T-helper 1 cell treated with Interleukin-12 subunit alpha and Interleukin-12 subunit beta and Interleukin-4 antibody, amounts not matched to agents 30 μg/mL and 1 μg/mL, for 36 hours (primary cell): ENCODE results near the gene VAT1L.
"Not testable (repeated sequence)": the region's sequence is repeated elsewhere in the genome, so short reads cannot be mapped to it uniquely, and the experiment has no call there.

Experiments
- H3K27ac Mint-ChIP-seq: one replicate; pipeline ENCODE4 v1.8.0; 2021; ENCODE audit warnings: mild to moderate bottlenecking, mixed read lengths
- H3K27me3 Mint-ChIP-seq: one replicate; pipeline ENCODE4 v1.8.0; 2021; ENCODE audit warnings: low read depth, mixed read lengths
- H3K36me3 Mint-ChIP-seq: one replicate; pipeline ENCODE4 v1.8.0; 2021; ENCODE audit warnings: low read depth, mixed read lengths
- H3K4me1 Mint-ChIP-seq: one replicate; pipeline ENCODE4 v1.8.0; 2021; ENCODE audit warnings: low read depth, mixed read lengths
- H3K4me3 Mint-ChIP-seq: one replicate; pipeline ENCODE4 v1.8.0; 2021; ENCODE audit warnings: mild to moderate bottlenecking, moderate library complexity, mixed read lengths
- H3K9me3 Mint-ChIP-seq: one replicate; pipeline ENCODE4 v1.8.0; 2021; ENCODE audit warnings: mixed read lengths

VAT1L gene

DNA sequence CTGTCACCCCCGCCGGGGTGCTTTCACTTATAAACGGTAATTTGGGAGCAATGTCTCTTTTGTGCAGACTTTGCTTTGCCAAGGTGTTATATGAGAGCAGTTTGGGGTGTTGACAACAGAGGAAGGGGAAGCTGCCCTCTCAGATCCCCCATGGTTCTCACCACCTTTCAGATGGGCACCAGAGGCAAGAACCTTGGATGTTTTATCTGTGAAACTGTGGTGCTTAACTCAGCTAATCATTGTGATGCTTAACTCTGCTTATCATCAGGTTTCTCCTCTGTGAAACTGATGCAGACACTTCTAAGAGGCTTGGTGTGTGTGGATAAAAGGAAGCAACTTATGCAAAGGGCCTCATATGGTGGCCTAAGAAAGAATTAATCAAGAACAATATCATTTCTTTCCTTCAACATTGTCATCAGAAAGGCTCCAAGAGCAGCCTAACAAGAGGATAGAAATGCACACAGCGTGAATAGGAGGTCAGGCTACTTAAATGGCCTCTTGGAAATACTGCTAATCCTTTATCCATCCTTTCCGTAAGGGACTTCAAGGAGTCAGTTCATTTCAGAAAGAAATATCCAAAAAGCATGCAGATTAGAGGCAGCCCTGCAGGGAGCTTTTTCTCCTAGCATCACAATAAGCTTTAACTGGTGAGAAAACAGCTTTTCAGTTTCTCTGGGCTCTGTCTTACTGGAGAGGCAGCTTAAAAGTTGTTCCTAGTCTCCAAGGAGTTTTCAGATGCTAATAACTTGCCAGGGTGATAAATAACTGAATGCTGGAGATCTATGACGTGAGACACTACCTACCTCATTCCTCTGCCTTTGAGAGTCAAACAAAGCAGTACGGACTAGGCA is 178.9 kb downstream of the VAT1L start:
- Mint-ChIP-seq H3K9me3 (no peaks in the 10 kb centered on the region), H3K27ac (no peak overlapping the region), H3K27me3 (peaks cover 7% of the 10 kb centered on the region), H3K36me3 (no peaks in the 10 kb centered on the region), H3K4me3 (no peak overlapping the region), H3K4me1 (no peaks in the 10 kb centered on the region)

GRCh38 chr16:77969861-77970260 is 181.5 kb downstream of the VAT1L start:
- Mint-ChIP-seq H3K36me3 (no peaks in the 10 kb centered on the region), H3K9me3 (no peaks in the 10 kb centered on the region), H3K27me3 (peaks cover 6% of the 10 kb centered on the region), H3K27ac (no peak overlapping the region), H3K4me3 (no peak overlapping the region), H3K4me1 (no peaks in the 10 kb centered on the region)

GRCh38 chr16:77970371-77970770 is 182.0 kb downstream of the VAT1L start:
- Mint-ChIP-seq H3K9me3 (no peaks in the 10 kb centered on the region), H3K4me3 (no peak overlapping the region), H3K36me3 (no peaks in the 10 kb centered on the region), H3K27me3 (peaks cover 3% of the 10 kb centered on the region), H3K4me1 (no peaks in the 10 kb centered on the region), H3K27ac (no peak overlapping the region)

DNA sequence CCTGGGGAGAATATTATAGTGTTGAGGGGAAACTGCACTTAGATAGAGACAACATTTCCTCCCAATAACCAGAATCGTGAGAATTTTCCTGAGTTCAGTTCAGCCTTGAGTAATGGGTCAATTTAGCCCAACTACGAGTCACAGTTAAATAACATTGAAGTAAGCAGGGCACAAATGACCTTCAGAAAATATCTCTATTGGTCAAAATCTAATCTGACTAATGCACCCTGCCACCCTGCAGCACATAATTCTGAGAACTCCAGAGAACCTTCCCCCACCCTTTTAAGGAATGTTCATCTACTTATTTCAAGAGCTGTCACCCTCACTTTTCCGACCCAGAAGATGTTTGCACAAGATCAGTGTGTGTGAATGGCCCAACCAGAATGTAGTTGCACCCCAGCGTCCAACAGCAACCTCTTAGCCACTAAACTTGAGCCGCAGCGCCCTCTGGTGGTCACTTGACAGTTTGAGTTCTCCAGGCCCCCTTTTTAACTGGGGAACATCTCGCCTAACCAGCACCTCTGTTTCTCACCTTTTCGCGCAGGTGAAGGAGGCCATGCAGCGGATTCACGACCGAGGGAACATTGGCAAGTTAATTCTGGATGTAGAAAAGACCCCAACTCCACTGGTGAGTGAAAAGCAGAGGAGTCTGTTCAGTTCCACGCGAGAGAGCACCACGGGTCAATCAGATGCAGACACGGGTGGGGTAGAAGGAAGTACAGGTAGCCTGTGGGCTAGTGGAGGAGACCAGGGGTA is 183.1 kb downstream of the VAT1L start:
- Mint-ChIP-seq H3K4me1 (no peaks in the 10 kb centered on the region), H3K9me3 (no peaks in the 10 kb centered on the region), H3K36me3 (no peaks in the 10 kb centered on the region), H3K27ac (no peak overlapping the region), H3K4me3 (no peak overlapping the region), H3K27me3 (no peaks in the 10 kb centered on the region)

DNA sequence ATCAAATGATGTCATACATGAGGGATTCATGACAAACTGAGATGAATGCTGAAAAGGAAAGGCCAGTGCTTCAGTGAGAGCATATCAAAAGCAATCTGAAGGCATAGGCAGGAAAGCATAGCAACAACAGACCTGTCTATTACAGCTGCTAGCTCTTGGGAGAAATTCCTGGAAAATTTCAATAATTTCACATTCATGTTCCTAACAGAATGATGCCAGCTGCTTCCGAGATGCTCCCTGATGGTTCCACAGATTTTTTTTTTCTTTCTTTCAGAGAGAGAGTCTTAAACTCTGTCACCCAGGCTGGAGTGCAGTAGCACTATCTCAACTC is 183.7 kb downstream of the VAT1L start:
- H3K9me3 Mint-ChIP-seq: no peaks in the 10 kb centered on the region

GRCh38 chr16:77974883-77975282 is 186.5 kb downstream of the VAT1L start:
- no peaks in the 10 kb centered on the region for H3K4me1 Mint-ChIP-seq
- H3K27ac Mint-ChIP-seq: no peak overlapping the region
- H3K36me3 Mint-ChIP-seq: no peaks in the 10 kb centered on the region
- H3K9me3 Mint-ChIP-seq: no peaks in the 10 kb centered on the region
- no peaks in the 10 kb centered on the region for H3K27me3 Mint-ChIP-seq
- no peak overlapping the region for H3K4me3 Mint-ChIP-seq

More for the DNA sequence above, 183.7 kb downstream of the VAT1L start:
- Mint-ChIP-seq H3K4me3 (no peak overlapping the region), H3K36me3 (no peaks in the 10 kb centered on the region), H3K4me1 (no peaks in the 10 kb centered on the region), H3K27ac (no peak overlapping the region), H3K27me3 (no peaks in the 10 kb centered on the region)

- Mint-ChIP-seq H3K36me3 (no peaks in the 10 kb centered on the region), H3K27ac (no peak overlapping the region)
Observed at GRCh38 chr16:77975942-77976341, 187.6 kb downstream of the VAT1L start.

DNA sequence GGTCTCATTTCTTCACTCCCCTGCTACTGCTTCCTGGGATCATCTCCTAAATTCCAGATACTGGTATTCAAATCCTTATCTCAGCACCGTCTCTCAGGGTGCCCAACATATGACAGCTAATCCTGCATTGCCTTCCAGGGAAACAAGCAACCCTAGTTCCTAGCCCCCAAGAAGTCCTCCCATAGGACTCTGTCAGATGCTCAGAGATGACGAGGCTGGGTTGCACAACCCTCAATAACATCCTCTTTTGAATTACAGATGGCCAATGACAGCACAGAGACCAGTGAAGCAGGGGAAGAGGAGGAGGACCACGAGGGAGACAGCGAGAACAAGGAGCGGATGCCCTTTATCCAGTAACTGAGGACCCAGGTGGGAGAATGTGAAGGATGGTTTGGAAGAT is 189.0 kb downstream of the VAT1L start:
- no peaks in the 10 kb centered on the region for H3K36me3 Mint-ChIP-seq
- H3K27ac Mint-ChIP-seq: no peak overlapping the region
- no peaks in the 10 kb centered on the region for H3K4me1 Mint-ChIP-seq
- H3K9me3 Mint-ChIP-seq: no peaks in the 10 kb centered on the region
- H3K4me3 Mint-ChIP-seq: no peak overlapping the region
- H3K27me3 Mint-ChIP-seq: no peaks in the 10 kb centered on the region

More at GRCh38 chr16:77975942-77976341, 187.6 kb downstream of the VAT1L start:
- Mint-ChIP-seq H3K27me3 (no peaks in the 10 kb centered on the region), H3K9me3 (no peaks in the 10 kb centered on the region), H3K4me1 (no peaks in the 10 kb centered on the region), H3K4me3 (no peak overlapping the region)

- Mint-ChIP-seq H3K27ac (no peak overlapping the region), H3K36me3 (no peaks in the 10 kb centered on the region), H3K9me3 (no peaks in the 10 kb centered on the region), H3K27me3 (no peaks in the 10 kb centered on the region), H3K4me1 (no peaks in the 10 kb centered on the region), H3K4me3 (no peak overlapping the region)
Observed at GRCh38 chr16:77985111-77985510, 196.7 kb downstream of the VAT1L start.

GRCh38 chr16:77986011-77986740 is 197.8 kb downstream of the VAT1L start:
- Mint-ChIP-seq H3K27me3 (no peaks in the 10 kb centered on the region), H3K36me3 (no peaks in the 10 kb centered on the region), H3K4me1 (no peaks in the 10 kb centered on the region), H3K27ac (no peak overlapping the region), H3K4me3 (no peak overlapping the region), H3K9me3 (no peaks in the 10 kb centered on the region)

DNA sequence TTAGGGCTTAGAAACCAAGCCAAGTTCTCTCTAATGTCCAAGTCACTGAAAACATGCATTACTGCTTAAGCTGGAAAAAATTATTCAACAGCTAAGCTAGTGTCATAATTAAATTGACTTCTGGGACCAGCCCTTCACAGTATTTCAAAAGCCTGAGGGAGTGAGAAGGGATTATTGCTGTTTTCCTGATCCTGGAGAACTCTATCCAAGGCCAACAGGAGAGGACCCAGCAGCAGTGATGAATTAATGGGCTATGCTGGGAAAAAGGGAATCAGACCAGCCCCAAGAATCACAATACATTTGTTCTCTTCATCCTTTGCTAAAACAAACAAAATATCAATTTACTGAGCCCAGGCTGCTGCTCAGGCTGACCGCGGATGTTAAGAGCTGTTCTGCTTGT is 199.4 kb downstream of the VAT1L start:
- Mint-ChIP-seq H3K4me1 (no peaks in the 10 kb centered on the region), H3K9me3 (no peaks in the 10 kb centered on the region), H3K36me3 (no peaks in the 10 kb centered on the region), H3K27ac (no peak overlapping the region), H3K4me3 (no peak overlapping the region), H3K27me3 (no peaks in the 10 kb centered on the region)

GRCh38 chr16:77989846-77990245 is 201.5 kb downstream of the VAT1L start:
- Mint-ChIP-seq H3K36me3 (no peaks in the 10 kb centered on the region), H3K9me3 (no peaks in the 10 kb centered on the region), H3K4me1 (no peaks in the 10 kb centered on the region), H3K27ac (no peak overlapping the region), H3K4me3 (no peak overlapping the region), H3K27me3 (no peaks in the 10 kb centered on the region)

- no peak overlapping the region for H3K4me3 Mint-ChIP-seq
Observed at GRCh38 chr16:77991701-77992100, 203.3 kb downstream of the VAT1L start.

GRCh38 chr16:77992381-77992780 is 204.0 kb downstream of the VAT1L start:
- H3K27me3 Mint-ChIP-seq, H3K27ac Mint-ChIP-seq, H3K4me3 Mint-ChIP-seq, H3K36me3 Mint-ChIP-seq, H3K4me1 Mint-ChIP-seq: not testable (repeated sequence)
- peaks cover 17% of the 10 kb centered on the region for H3K9me3 Mint-ChIP-seq

More at GRCh38 chr16:77991701-77992100, 203.3 kb downstream of the VAT1L start:
- Mint-ChIP-seq H3K36me3 (no peaks in the 10 kb centered on the region), H3K27ac (no peak overlapping the region), H3K9me3 (peaks cover 13% of the 10 kb centered on the region), H3K4me1 (no peaks in the 10 kb centered on the region), H3K27me3 (no peaks in the 10 kb centered on the region)
